Eye (tissue), 1 donor: ENCODE results near the gene TPP2.

Source experiments
- DNase-seq: peaks from one replicate; pipeline ENCODE4 v3.0.0-alpha.2; 2015

TPP2 gene

GRCh38 chr13:102658660-102659059 lies 61.9 kb downstream of the TPP2 start:
- DNase-seq = no peak

- no peak for DNase-seq
These were observed 62.5 kb downstream of the TPP2 start for GRCh38 chr13:102659168-102659713.

DNA sequence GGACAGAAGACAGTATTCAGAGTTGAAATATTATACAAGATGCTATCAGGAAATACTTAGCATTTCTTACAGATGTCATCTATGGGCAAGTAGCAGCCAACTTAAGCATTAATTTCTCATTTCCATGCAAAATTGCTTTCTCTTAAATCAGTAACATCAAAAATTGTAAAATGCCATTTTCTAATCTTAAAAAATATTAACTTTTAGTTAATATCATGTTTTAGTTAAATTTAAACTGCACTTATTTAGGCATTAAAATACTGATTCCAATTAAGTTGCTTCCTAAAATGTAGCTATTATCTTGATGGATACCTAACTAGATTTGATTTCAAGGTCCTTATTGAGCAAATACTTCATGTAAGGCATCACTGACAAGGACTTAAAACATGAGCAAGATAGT lies 70.2 kb downstream of the TPP2 start:
- DNase-seq = no peak

GRCh38 chr13:102667911-102668310 lies 71.1 kb downstream of the TPP2 start:
- DNase-seq = no peak

DNA sequence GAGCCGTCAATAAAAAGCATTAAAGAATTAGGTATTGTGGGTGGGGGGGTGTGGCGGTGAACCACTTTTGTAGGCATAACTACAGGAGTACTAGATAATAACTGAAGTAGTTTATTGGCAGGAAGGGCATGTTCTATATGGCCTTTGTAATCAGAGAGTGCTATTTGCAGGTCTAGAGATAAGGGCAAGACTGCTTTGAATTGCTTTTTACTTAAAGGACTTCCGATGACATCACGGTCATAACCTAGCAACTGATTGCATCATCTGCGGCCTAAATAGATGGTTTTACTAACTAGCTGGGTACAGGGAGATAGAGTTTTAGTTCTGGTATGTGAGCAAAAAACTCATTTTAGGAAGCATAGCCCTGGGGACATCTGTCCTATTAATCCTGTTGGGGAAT lies 73.3 kb downstream of the TPP2 start:
- no peak for DNase-seq

GRCh38 chr13:102675115-102675514 lies 78.3 kb downstream of the TPP2 start:
- no peak for DNase-seq

DNA sequence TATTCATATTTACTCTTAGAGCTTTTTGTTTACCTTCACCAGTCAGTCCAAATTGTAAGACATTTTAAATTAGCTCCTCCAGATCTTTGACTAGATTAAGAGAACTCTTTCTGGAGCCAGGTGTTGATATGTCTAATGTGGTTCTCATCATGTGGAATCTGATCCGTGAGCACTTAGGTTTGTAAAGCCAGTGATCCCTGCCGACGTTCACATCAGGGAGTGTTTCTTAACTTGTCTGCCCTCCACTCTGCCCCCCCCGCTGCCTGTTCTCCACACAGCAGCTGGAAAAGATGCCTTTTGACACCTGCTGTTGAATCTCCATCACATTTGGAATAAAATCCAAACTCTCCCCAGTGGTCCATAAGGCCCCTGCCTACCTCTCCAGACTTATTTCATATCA lies 80.3 kb downstream of the TPP2 start:
- no peak for DNase-seq

DNA sequence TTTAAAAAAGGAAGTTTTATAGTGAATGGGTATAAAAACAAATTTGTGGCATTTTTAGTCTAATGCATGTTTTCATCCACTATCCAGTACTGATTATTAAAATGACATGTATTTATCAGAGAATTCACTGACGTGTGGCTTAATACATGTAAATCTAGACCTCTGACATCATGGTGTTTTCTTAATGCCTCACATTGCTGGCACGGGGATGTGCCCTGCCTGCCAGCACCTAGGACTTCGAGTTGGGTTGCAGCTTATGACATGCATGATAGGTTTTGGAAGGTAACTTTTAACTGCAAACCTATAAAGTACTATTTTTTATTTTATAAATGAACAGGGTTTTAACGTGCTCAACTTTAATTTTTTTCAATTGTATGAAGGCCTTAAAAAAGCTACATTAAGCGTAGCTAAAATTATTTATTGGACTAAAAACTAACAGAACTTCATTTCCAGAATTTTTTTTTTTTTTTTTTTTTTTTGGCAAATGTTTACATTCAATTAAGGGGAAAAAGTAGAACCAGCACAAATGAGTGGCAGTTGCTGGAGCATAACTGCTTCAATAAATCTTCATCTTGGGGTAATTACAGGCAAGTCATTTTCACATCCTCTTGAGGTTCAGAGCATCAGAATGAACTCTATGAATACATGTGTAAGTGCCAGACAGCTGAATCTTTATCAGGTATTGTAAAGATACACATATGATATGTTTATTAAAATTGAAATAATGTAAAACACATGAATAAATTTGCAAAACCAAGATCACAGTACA lies 81.7 kb downstream of the TPP2 start:
- no peak for DNase-seq

- DNase-seq = no peak
These were observed 82.8 kb downstream of the TPP2 start for GRCh38 chr13:102679449-102680132.

DNA sequence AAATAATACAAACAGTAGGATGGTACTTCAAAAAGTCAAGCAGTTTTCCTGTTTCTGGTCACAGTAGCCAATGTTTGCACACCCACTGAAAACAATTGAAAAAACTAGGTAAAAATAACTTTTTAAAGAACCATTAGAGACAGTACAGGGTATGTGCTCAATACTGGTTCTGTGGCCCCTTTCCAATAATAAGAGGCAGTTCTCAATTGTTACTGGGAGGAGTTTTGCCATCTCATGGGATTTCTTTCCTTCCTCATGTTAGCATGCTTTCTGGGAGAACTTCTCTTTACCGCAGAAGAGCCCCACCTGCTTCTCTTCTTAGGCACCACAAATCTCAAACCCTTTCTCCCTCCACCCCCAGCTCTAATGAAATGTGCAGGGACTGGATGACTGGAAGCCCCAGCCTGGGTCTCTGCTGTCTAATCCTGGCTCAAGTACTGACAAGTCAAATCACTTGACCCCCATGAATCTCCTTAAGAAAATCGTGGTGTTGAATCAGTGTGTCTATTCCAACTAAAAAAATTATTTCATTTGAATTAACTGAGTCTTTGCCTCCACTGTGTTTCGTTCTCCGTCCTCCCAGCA lies 83.4 kb downstream of the TPP2 start:
- DNase-seq = no peak

DNA sequence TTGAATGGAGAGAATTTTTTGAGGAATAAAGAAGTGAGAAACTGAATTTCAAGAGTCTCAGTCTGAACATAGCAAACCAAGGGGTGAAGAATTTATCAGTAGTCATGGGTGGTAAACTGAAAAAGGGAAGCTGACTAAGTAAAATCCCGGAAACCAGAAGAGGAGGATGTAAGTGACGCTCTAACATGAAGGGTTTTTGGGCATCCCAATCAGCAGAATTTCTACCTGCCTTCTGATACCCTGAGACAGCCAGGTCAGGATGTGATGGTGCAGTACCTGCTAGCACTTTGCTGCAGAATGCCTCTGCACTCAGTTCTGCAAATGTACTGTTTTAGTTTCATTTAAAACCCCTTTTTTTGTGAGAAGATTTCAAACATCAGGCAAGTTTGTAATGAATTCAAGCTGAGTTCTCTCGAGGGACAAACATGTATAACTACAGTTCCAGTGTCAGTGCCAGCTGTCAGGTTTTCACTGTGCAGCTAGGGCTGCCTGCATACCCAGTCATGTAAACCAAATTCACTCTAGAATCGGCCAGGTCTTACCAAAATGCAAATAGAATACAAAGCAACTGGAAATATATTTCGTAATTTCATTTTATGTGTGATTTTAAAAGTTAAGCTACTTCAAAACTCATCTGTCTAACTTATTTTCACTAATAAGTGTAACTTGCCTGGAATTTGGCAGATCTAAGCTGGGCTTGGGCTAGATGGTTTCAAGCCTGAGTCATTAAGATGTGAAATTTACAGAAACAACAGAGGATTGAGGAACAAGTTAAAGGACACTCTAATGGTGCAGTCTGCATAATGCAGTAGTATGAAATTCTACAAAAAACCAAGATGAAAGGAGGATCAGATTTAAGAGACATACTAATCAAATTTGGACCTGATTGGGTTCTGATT lies 84.3 kb downstream of the TPP2 start:
- DNase-seq = no peak

DNA sequence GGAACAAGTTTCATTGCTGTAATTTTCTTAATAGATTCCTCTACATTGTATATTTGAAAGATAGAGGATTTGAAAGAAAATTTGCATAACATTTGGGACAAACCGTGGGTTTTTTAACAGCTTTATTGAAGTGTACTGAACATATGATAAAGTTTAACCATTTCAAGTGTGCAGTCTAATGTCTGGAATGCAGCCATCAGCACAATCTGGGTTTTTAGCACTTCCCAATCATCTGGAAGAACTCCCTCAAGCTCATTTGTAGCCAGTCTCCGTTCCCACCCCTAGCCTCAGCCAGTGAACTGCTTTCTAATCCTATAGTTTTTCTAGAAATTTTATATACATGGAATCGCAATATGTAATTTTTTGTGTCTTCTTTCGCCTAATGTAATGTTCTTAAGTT lies 85.4 kb downstream of the TPP2 start:
- DNase-seq = no peak

GRCh38 chr13:102682727-102683126 lies 85.9 kb downstream of the TPP2 start:
- no peak for DNase-seq

GRCh38 chr13:102683637-102684036 lies 86.9 kb downstream of the TPP2 start:
- no peak for DNase-seq

DNA sequence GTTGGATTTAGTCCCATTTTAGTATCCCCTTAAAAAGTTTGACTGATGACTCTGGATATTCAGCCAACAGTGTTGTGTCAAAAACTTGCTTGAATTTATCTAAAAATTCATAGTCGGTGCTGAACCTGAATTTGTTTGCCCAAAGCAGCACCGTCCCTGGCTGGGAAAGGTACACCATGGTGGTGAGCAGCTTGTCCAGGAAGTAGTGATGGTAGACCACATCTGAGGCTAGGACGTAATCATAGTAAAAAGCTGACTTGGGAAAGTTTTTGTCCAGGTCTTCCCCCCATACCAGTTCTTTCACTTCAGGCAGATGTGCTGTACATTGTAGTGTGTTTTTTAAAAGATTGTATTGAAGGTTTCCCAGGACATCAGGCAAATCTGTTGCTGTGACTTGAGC lies 89.2 kb downstream of the TPP2 start:
- DNase-seq = no peak

DNA sequence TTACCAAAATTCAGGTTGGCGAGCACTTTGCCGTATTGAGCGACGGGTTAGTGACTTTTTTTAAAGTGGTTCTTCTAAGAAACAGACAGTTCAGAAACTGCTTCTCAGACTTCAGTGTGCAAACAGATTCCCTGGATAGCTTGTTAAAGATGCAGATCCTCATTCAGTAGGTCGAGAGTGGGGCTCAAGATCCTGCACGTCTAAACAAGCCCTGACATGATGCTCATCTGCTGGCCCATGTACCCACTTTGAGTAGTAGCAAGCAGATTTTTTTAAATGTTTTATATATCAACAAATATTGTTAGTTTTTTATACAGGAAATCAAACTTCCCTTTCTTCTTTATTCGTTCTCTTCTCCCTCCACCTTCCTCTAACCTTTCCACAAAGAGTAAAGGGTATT lies 90.7 kb downstream of the TPP2 start:
- no peak for DNase-seq

- DNase-seq = no peak
These were observed 91.7 kb downstream of the TPP2 start for GRCh38 chr13:102688306-102688973.

- no peak for DNase-seq
These were observed 94.1 kb downstream of the TPP2 start for GRCh38 chr13:102690883-102691282.

DNA sequence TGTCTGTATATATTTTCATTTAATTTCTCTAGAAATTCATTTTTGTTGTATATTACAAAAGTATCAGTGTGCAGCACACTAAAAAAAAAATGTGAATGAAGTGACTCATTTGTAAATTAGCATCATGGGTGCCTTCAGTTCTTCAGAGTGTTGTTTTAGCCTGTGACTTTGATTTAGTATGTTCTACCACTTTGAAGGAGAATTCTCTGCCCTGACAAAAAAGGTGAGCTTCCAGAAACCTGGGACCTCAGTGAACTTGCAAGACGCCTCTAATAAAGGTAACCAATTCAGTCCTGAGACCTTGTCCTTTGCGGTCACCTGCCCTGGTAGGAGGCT lies 95.7 kb downstream of the TPP2 start:
- DNase-seq = no peak

DNA sequence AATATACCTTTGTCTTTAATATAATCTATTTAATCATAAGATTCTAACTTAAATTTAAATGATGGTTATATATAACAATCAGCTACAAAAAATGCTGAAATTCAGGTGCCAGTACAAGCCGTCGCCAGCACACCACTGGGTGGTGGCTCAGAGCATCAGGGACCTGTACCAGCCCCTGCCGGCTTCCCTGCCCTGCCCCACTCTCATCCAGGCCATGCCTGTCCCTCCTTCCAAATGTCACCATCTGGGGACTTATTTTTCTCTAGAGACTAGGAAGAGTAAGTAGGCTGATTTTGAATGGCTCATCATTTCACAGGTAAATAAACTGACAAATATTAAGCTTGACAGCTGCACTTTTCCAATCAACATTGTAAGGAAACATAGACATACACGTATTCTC lies 96.5 kb downstream of the TPP2 start:
- DNase-seq = no peak

DNA sequence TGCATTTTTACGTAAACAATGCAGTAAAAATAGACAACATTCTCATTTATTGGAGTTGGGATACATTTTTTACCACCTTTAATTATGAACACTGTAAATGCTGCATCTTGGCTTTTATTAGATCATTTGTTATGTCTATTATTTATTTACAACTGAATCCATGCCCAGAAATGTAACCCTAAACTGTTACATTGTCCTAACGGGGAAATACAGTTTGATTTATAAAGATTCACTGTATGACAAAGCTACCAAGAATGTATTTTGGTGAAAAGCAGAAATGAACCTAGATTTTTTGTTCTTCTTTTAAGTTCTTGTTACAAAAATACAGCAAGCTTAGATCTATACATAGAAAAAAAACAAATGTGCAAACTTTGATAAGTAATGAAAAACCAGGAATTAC lies 97.0 kb downstream of the TPP2 start:
- no peak for DNase-seq

DNA sequence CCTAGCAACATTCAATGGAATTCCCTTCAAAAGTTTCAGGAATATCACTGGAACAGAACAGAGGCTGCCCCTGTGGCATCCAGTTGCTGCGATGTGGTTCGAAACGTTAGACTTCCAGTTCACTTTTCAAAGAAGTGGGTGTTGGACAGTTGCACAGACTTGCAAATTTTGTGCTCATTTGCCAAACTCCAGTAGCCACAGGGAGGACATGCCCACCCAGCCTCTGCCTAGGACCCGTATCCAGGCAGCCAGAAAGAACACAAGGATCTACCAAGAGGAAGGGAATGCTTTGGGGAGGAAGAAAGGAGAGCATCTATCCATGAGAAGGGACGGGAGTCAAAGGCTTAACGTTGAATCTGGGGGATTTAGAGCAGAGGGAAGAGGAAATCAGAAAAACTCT lies 98.2 kb downstream of the TPP2 start, which contains the start of gene METTL21C:
METTL21C (minus strand) TSS at position 108 of the 400 bp plus-strand sequence. CDS start 546 bp downstream, outside the sequence.
- DNase-seq = no peak
